ENCODE measurements around the gene TPST1.

DNA sequence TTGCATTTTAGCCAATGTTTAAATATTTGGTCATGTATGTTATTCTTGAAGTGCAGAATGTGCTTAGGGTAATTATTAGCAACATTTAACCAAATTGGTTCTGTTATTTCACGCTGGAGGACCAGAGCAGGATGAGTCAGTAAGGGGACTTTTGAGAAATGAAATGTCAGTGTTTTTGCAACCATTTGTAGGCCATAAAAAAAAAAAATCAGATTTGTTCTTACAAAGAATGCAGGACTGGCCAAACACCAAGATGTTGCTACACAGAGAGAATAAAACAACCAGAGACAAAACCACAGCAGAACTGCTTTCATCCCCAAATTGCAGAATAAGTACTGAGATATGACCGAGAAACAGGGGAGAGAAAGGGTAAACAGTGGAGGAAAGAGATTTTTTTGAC is 62.1 kb downstream of the TPST1 start:
- TF ChIP-seq, protein P1, sequence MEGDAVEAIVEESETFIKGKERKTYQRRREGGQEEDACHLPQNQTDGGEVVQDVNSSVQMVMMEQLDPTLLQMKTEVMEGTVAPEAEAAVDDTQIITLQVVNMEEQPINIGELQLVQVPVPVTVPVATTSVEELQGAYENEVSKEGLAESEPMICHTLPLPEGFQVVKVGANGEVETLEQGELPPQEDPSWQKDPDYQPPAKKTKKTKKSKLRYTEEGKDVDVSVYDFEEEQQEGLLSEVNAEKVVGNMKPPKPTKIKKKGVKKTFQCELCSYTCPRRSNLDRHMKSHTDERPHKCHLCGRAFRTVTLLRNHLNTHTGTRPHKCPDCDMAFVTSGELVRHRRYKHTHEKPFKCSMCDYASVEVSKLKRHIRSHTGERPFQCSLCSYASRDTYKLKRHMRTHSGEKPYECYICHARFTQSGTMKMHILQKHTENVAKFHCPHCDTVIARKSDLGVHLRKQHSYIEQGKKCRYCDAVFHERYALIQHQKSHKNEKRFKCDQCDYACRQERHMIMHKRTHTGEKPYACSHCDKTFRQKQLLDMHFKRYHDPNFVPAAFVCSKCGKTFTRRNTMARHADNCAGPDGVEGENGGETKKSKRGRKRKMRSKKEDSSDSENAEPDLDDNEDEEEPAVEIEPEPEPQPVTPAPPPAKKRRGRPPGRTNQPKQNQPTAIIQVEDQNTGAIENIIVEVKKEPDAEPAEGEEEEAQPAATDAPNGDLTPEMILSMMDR (IDR thresholded peaks at IDR 0.05; ENCODE audit: insufficient read depth, low read depth, low read length), result no peak
- TF ChIP-seq EZH2 (IDR thresholded peaks at IDR 0.05; ENCODE audit: insufficient read depth, low read length), result no peak

Data from astrocyte (in vitro differentiated cells and primary cell).